ENCODE data around the gene IRF7. TPM values are rescaled to one million over a fixed set of nuclear protein-coding genes. Genes with fewer than 3 reads are reported as not detected.

Gene IRF7
- total and polyA plus RNA-seq, 2 experiments from 2014 or later, result 12.3 to 17.3 TPM

DNA sequence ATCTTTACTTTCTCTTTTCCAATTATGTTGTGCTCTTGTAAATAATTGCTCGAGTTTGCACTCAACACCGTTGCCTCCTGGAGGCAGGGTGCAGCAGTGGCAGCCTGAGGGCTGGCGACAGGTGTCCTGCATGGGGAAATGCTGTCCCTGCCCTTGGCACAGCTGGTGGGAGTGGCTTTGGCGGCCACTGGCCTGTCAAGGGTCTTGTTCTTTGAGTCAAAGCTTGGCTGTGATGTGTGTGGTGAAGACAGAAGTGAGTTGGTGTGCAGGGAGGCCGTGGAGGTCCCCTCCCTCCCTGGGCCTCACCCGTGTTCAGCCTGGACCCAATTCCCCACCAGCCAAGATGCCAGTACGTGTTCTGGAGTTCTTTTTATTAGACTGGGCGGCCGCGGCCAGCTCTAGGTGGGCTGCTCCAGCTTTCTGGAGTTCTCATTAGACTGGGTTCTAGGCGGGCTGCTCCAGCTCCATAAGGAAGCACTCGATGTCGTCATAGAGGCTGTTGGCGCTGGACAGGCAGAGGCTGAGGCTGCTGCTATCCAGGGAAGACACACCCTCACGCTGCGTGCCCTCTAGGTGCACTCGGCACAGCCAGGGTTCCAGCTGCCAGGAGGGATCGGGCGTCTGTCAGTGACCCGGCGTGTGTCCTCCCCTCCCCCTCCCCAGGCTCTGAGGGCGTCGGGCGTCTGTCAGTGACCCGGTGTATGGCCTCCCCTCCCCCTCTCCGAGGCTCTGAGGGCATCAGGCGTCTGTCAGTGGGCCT is 3.4 kb downstream of the IRF7 start:
- H3K27ac ChIP-seq (ENCODE audit: low read depth), result no peak overlapping the region
- no peaks in the 10 kb centered on the region for H3K9me2 ChIP-seq (ENCODE audit: insufficient read depth)
- no peaks in the 10 kb centered on the region for H3K27me3 ChIP-seq (ENCODE audit: insufficient read depth)
- Mint-ChIP-seq H3K4me3 (no peak overlapping the region; the same call in 2 of the 3 replicates), H3K27ac (no peak overlapping the region), H3K36me3 (ENCODE audit: low read depth) (peaks cover 32% of the 10 kb centered on the region), H3K9me3 (no peaks in the 10 kb centered on the region), H3K27me3 (ENCODE audit: insufficient read depth, low read depth, poor library complexity) (peaks cover 12% of the 10 kb centered on the region), H3K4me1 (peaks cover 5% of the 10 kb centered on the region)
- H3K4me3 ChIP-seq, result no peak overlapping the region
- peaks cover 18% of the 10 kb centered on the region; the same call in 1 of the 2 replicates for H4K20me1 ChIP-seq (replicated peaks; ENCODE audit: insufficient read depth)
- ATAC-seq, result no peak
- H3K36me3 ChIP-seq (ENCODE audit: insufficient read depth), result no peaks in the 10 kb centered on the region
- no peaks in the 10 kb centered on the region for H3K79me2 ChIP-seq (replicated peaks; ENCODE audit: insufficient read depth)
- TF ChIP-seq JUNB (IDR thresholded peaks at IDR 0.05; ENCODE audit: unreplicated experiment) (no peak), ZNF331 (CRISPR knock-in tag; IDR thresholded peaks at IDR 0.05; ENCODE audit: low read depth) (no peak)
- TF ChIP-seq, protein P1, sequence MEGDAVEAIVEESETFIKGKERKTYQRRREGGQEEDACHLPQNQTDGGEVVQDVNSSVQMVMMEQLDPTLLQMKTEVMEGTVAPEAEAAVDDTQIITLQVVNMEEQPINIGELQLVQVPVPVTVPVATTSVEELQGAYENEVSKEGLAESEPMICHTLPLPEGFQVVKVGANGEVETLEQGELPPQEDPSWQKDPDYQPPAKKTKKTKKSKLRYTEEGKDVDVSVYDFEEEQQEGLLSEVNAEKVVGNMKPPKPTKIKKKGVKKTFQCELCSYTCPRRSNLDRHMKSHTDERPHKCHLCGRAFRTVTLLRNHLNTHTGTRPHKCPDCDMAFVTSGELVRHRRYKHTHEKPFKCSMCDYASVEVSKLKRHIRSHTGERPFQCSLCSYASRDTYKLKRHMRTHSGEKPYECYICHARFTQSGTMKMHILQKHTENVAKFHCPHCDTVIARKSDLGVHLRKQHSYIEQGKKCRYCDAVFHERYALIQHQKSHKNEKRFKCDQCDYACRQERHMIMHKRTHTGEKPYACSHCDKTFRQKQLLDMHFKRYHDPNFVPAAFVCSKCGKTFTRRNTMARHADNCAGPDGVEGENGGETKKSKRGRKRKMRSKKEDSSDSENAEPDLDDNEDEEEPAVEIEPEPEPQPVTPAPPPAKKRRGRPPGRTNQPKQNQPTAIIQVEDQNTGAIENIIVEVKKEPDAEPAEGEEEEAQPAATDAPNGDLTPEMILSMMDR (conservative IDR thresholded peaks at IDR 0.05; ENCODE audit: low read depth in 2 of 2), result peak; percentile 44 to 50
- H3F3A ChIP-seq (replicated peaks; ENCODE audit: low read depth), result peaks cover 36% of the 10 kb centered on the region
- no peak overlapping the region for H2AFZ ChIP-seq
- DNase-seq (ENCODE audit: low spot score), result peak; percentile 63
- H3K4me2 ChIP-seq, result no peak overlapping the region
- H3K4me1 ChIP-seq (ENCODE audit: insufficient read depth), result peaks cover 11% of the 10 kb centered on the region; the same call in 1 of the 2 replicates

DNA sequence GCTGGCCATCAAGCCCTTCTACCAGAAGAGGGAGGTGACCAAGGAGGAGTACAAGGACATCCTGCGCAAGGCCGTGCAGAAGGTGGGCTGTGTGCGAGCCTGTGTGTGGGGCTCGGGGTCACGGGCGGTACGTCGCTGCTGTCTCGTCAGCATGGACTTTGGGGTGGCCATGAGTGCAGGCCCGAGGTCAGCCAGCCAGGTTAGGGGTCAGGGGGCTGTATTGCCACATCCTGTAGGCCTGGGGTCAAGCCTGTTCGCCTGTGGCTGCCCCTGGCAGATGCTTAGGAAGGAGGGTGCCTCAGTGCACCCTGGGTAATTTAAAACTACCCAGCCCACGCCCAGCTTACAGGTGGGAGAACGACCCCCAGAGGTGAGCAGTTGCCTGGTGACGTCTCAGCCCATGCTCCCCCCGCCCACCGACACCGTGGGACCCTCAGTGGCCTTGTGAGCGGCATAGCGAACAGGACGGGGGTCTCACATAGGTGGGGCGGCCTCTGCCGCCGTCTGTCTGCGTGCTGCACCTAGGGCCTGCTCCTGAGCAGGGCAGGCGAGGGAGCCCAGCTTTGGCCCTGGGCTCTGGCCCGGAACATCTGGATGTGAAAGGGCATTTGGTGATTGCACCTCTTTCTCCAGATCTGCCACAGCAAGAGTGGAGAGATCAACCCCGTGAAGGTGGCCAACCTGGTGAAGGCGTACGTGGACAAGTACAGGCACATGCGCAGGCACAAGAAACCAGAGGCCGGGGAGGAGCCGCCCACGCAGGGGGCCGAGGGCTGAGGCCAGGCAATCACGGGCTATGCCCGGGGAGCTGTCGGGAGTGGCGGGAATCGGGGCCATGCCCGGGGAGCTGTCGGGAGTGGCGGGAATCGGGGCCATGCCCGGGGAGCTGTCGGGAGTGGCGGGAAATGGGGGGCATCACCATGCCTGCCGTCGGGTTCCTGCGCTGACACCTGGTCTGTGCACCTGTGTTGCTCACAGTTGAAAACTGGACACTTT is 4.5 kb downstream of the IRF7 start:
- DNase-seq (ENCODE audit: low spot score) (no peak), ATAC-seq (no peak)
- Histone ChIP-seq H3K79me2 (replicated peaks; ENCODE audit: insufficient read depth) (no peaks in the 10 kb centered on the region), H3F3A (replicated peaks; ENCODE audit: low read depth) (peaks cover 36% of the 10 kb centered on the region), H3K27ac (ENCODE audit: low read depth) (no peak overlapping the region), H2AFZ (no peak overlapping the region), H3K4me1 (ENCODE audit: insufficient read depth) (peaks cover 6% of the 10 kb centered on the region; the same call in 1 of the 2 replicates), H3K4me2 (no peak overlapping the region), H3K27me3 (ENCODE audit: insufficient read depth) (no peaks in the 10 kb centered on the region), H3K36me3 (ENCODE audit: insufficient read depth) (0 out of 2 replicates have a peak, but pooled peaks cover 7% of the 10 kb centered on the region), H4K20me1 (replicated peaks; ENCODE audit: insufficient read depth) (peaks cover 18% of the 10 kb centered on the region; the same call in 1 of the 2 replicates), H3K4me3 (no peak overlapping the region), H3K9me2 (ENCODE audit: insufficient read depth) (no peaks in the 10 kb centered on the region)
- H3K36me3 Mint-ChIP-seq (ENCODE audit: low read depth), result peaks cover 41% of the 10 kb centered on the region
- no peak overlapping the region for H3K27ac Mint-ChIP-seq
- H3K4me3 Mint-ChIP-seq, result no peak overlapping the region
- H3K4me1 Mint-ChIP-seq, result peaks cover 5% of the 10 kb centered on the region
- H3K9me3 Mint-ChIP-seq, result no peaks in the 10 kb centered on the region
- H3K27me3 Mint-ChIP-seq (ENCODE audit: insufficient read depth, low read depth, poor library complexity), result peaks cover 14% of the 10 kb centered on the region
- TF ChIP-seq ZNF114 (CRISPR knock-in tag; IDR thresholded peaks at IDR 0.05) (no peak), EZH2phosphoT487 (IDR thresholded peaks at IDR 0.05; ENCODE audit: unreplicated experiment) (no peak), ZNF462 (CRISPR knock-in tag; IDR thresholded peaks at IDR 0.05) (no peak), JUNB (IDR thresholded peaks at IDR 0.05; ENCODE audit: unreplicated experiment) (no peak), ETS1 (IDR thresholded peaks at IDR 0.05) (no peak)
